ENCODE measurements around the gene PPA2. TPM values are rescaled to one million over a fixed set of nuclear protein-coding genes. Genes with fewer than 3 reads are reported as not detected.

The PPA2 gene
- total RNA-seq, 4 donors from 2014 or later, result 182 to 435 (median 311) TPM

DNA sequence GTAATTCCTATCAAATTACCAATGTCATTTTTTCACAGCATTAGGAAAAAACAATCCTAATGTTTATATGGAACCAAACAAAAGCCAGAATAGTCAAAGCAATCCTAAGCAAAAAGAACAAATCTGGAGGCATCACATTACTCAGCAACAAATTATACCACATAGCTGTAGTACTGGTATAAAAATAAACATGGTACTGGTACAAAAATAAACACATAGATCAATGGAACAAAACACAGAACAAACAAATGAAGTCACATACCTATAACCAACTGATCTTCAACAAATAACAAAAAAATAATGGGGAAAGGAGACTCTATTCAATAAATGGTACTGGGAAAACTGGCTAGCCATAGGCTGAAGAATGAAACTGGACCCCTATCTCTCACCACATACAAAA is 37.4 kb downstream of the PPA2 start:
- Histone ChIP-seq H3K36me3 (peaks cover 0 to 9% of the 10 kb centered on the region in 2 donors), H3K27ac (no peak overlapping the region), H3K9me3 (no peaks in the 10 kb centered on the region), H3K27me3 (no peaks in the 10 kb centered on the region), H3K4me1 (no peaks in the 10 kb centered on the region), H3K4me3 (replicated peaks in 1 of 3) (no peak overlapping the region)
- intact Hi-C loops (cut with DNase I), result no loop called here
- no peak for DNase-seq
- TF ChIP-seq POLR2A (IDR thresholded peaks at IDR 0.05), result no peak
- TF ChIP-seq, protein P1, sequence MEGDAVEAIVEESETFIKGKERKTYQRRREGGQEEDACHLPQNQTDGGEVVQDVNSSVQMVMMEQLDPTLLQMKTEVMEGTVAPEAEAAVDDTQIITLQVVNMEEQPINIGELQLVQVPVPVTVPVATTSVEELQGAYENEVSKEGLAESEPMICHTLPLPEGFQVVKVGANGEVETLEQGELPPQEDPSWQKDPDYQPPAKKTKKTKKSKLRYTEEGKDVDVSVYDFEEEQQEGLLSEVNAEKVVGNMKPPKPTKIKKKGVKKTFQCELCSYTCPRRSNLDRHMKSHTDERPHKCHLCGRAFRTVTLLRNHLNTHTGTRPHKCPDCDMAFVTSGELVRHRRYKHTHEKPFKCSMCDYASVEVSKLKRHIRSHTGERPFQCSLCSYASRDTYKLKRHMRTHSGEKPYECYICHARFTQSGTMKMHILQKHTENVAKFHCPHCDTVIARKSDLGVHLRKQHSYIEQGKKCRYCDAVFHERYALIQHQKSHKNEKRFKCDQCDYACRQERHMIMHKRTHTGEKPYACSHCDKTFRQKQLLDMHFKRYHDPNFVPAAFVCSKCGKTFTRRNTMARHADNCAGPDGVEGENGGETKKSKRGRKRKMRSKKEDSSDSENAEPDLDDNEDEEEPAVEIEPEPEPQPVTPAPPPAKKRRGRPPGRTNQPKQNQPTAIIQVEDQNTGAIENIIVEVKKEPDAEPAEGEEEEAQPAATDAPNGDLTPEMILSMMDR (IDR thresholded peaks at IDR 0.05), result no peak

- intact Hi-C loops (cut with DNase I), result no loop called here
- H3K36me3 ChIP-seq, result peaks cover 0 to 9% of the 10 kb centered on the region in 2 donors
- H3K27ac ChIP-seq, result no peak overlapping the region
- H3K27me3 ChIP-seq, result no peaks in the 10 kb centered on the region
- TF ChIP-seq, protein P1 (IDR thresholded peaks at IDR 0.05), result no peak
- no peak for TF ChIP-seq POLR2A (IDR thresholded peaks at IDR 0.05)
- H3K4me1 ChIP-seq, result no peaks in the 10 kb centered on the region
- no peak overlapping the region for H3K4me3 ChIP-seq (replicated peaks in 1 of 3)
- DNase-seq, result no peak
- 95 to 97% methylated on average over 3 of the region's 3 CpGs for WGBS, 2 donors
- no peaks in the 10 kb centered on the region for H3K9me3 ChIP-seq
Observed at GRCh38 chr4:105434940-105435339, 38.9 kb downstream of the PPA2 start.

DNA sequence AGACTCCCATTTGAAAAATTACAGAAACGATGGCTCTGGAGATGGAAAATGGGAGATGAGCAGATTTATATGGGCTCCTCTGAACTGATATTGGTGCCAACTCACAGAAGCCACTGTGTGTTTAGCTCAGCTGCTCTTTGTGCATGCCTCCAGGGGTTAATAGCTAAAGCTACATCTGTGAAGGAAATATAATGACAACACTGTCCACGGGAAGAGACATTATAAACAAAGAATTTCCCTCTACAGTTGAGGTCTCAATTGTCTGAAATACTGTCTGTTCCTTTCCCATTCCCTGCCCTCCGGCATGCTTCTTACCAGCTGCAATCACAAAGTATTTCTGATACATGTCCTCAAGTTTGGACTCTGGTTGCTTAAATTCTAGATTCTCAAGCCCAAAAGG is 40.4 kb downstream of the PPA2 start:
- Histone ChIP-seq H3K27ac (no peak overlapping the region), H3K4me3 (replicated peaks in 1 of 3) (no peak overlapping the region), H3K9me3 (no peaks in the 10 kb centered on the region), H3K4me1 (no peaks in the 10 kb centered on the region), H3K36me3 (peaks cover 0 to 9% of the 10 kb centered on the region in 2 donors), H3K27me3 (no peaks in the 10 kb centered on the region)
- intact Hi-C loops (cut with DNase I), result no loop called here
- DNase-seq, result no peak
- WGBS, 2 donors, result 68 to 78% methylated on average over 3 of the region's 3 CpGs
- TF ChIP-seq POLR2A (IDR thresholded peaks at IDR 0.05), result no peak
- TF ChIP-seq, protein P1 (IDR thresholded peaks at IDR 0.05), result no peak

DNA sequence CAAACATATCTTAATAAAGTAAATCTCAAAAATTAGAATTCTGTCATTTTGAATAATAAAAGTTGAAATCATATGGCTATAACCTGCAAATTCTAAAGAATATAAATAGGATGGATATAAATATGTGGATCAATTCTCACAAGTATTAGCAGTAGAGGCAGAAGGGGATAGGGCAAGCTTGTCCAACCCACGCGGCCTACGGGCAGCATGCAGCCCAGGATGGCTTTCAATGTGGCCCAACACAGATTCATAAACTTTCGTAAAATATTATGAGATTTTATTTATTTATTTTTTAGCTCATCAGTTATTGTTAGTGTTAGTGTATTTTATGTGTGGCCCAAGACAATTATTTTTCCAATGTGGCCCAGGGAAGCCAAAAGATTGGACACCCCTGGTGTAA is 41.4 kb downstream of the PPA2 start:
- TF ChIP-seq POLR2A (IDR thresholded peaks at IDR 0.05), result no peak
- TF ChIP-seq, protein P1 (IDR thresholded peaks at IDR 0.05), result no peak
- no peak for DNase-seq
- Histone ChIP-seq H3K4me3 (replicated peaks in 1 of 3) (no peak overlapping the region), H3K9me3 (no peaks in the 10 kb centered on the region), H3K36me3 (peaks cover 0 to 6% of the 10 kb centered on the region in 2 donors), H3K27me3 (no peaks in the 10 kb centered on the region), H3K4me1 (no peaks in the 10 kb centered on the region), H3K27ac (no peak overlapping the region)
- intact Hi-C loops (cut with DNase I), result no loop called here
- 97 to 99% methylated on average over 4 of the region's 4 CpGs for WGBS, 2 donors

- Histone ChIP-seq H3K27me3 (no peaks in the 10 kb centered on the region), H3K27ac (no peak overlapping the region), H3K36me3 (peaks cover 0 to 4% of the 10 kb centered on the region in 2 donors), H3K4me3 (replicated peaks in 1 of 3) (no peak overlapping the region), H3K4me1 (no peaks in the 10 kb centered on the region), H3K9me3 (no peaks in the 10 kb centered on the region)
- intact Hi-C loops (cut with DNase I), result no loop called here
- WGBS, 2 donors, result 41 to 44% methylated on average over 1 of the region's 1 CpG
- DNase-seq, result no peak
- TF ChIP-seq, protein P1 (IDR thresholded peaks at IDR 0.05), result no peak
- TF ChIP-seq POLR2A (IDR thresholded peaks at IDR 0.05), result no peak
Observed at GRCh38 chr4:105430811-105431210, 43.1 kb downstream of the PPA2 start.

Data from thyroid gland (tissue), 4 donors.